Measurements from ENCODE around the gene NUMBL.
"Not testable (repeated sequence)": the region's sequence is repeated elsewhere in the genome, so short reads cannot be mapped to it uniquely, and the experiment has no call there.

NUMBL gene

GRCh38 chr19:40625406-40626120 is 64.9 kb downstream of the NUMBL start:
- DNase-seq: no peak

- not testable (repeated sequence) for DNase-seq
These were observed 65.9 kb downstream of the NUMBL start for GRCh38 chr19:40624369-40625153.

- DNase-seq: no peak
These were observed 66.8 kb downstream of the NUMBL start for GRCh38 chr19:40623403-40624251.

- no peak for DNase-seq
These were observed 67.7 kb downstream of the NUMBL start for GRCh38 chr19:40622773-40623075.

GRCh38 chr19:40621966-40622772 is 68.3 kb downstream of the NUMBL start:
- DNase-seq: no peak

GRCh38 chr19:40621283-40621682 is 69.2 kb downstream of the NUMBL start:
- DNase-seq: no peak

GRCh38 chr19:40620161-40620485 is 70.3 kb downstream of the NUMBL start:
- DNase-seq: no peak

GRCh38 chr19:40619333-40620160 is 70.9 kb downstream of the NUMBL start:
- no peak for DNase-seq

GRCh38 chr19:40617961-40618360 is 72.5 kb downstream of the NUMBL start:
- DNase-seq: no peak

- DNase-seq: no peak
These were observed 73.5 kb downstream of the NUMBL start for GRCh38 chr19:40616941-40617340.

- DNase-seq: no peak
These were observed 74.3 kb downstream of the NUMBL start for GRCh38 chr19:40616178-40616577.
